SH-SY5Y (cell line): Measurements from ENCODE around the gene SPECC1L.

ENCODE experiments used
- GATA2 ChIP-seq: IDR thresholded peaks from 2 replicates; pipeline ENCODE4 v1.6.1; 2011; ENCODE audit warnings: mild to moderate bottlenecking, low read depth, low read length
- GATA3 ChIP-seq: IDR thresholded peaks from 2 replicates; pipeline ENCODE4 v1.6.1; 2011; ENCODE audit warnings: low read depth, mild to moderate bottlenecking, low read length, moderate library complexity

- no peak for TF ChIP-seq GATA2
- no peak for TF ChIP-seq GATA3
Measured at GRCh38 chr22:24333301-24333700, 62.7 kb downstream of the SPECC1L start.
